ENCODE measurements around the gene PSMB8. TPM values are rescaled to one million over a fixed set of nuclear protein-coding genes. Genes with fewer than 3 reads are reported as not detected.

PSMB8 gene
- polyA plus RNA-seq, 1 donor (not counting 4 experiments of a cell fraction or from before 2014, with no cell fraction given): 63.4 TPM

- FAIRE-seq: no peak
- no peak overlapping the region for H3K4me2 ChIP-seq (ENCODE audit: control insufficient read depth, extremely low read depth, insufficient read depth, low read depth, low read length)
- H3K36me3 ChIP-seq (ENCODE audit: control insufficient read depth in 2 of 2, extremely low read depth in 1 of 2, insufficient read depth in 2 of 2, low read length in 2 of 2): peaks cover 4 to 15% of the 10 kb centered on the region in 2 experiments
- dilution Hi-C loops (cut with MboI; ENCODE audit: extremely low pct_ligation_motif_present, low sequenced_read_pairs): no loop called here
- no peak for DNase-seq (ENCODE audit: low read depth, low spot score)
- TF ChIP-seq CTCF (optimal IDR thresholded peaks at IDR 0.05 in 1 of 3, IDR thresholded peaks at IDR 0.05 in 1 of 3, conservative IDR thresholded peaks at IDR 0.05 in 1 of 3; ENCODE audit: extremely low read depth in 1 of 3, insufficient read depth in 2 of 3, low read length in 3 of 3): no peak
- TF ChIP-seq EZH2 (IDR thresholded peaks at IDR 0.05; ENCODE audit: low read length): no peak
- peaks cover 24% of the 10 kb centered on the region for H3K79me2 ChIP-seq (ENCODE audit: control insufficient read depth, insufficient read depth, low read length)
- peaks cover 28% of the 10 kb centered on the region for H3K4me1 ChIP-seq (ENCODE audit: control insufficient read depth, extremely low read depth, insufficient read depth, low read length)
- no peak overlapping the region for H3K4me3 ChIP-seq (ENCODE audit: control insufficient read depth in 2 of 3, extremely low read depth in 1 of 3, insufficient read depth in 2 of 3, low read depth in 1 of 3, low read length in 3 of 3)
- no peaks in the 10 kb centered on the region for H4K20me1 ChIP-seq (ENCODE audit: control insufficient read depth, extremely low read depth, insufficient read depth, low read length)
- no peaks in the 10 kb centered on the region for H3K27me3 ChIP-seq (ENCODE audit: control insufficient read depth, extremely low read depth, insufficient read depth, low read length)
- no peak overlapping the region for H3K27ac ChIP-seq (ENCODE audit: control insufficient read depth, insufficient read depth, low read length)
- no peak overlapping the region for H2AFZ ChIP-seq (ENCODE audit: control insufficient read depth, low read length)
- H3K9me3 ChIP-seq (ENCODE audit: control insufficient read depth, low read depth, low read length): no peaks in the 10 kb centered on the region
- no peak overlapping the region for H3K9ac ChIP-seq (ENCODE audit: control insufficient read depth, extremely low read depth, insufficient read depth, low read length)
- no peaks in the 10 kb centered on the region for H3K9me1 ChIP-seq (ENCODE audit: control insufficient read depth, extremely low read depth, insufficient read depth, low read length)
Measured at GRCh38 chr6:32839356-32839755, 4.5 kb downstream of the PSMB8 start.

- Histone ChIP-seq H4K20me1 (ENCODE audit: control insufficient read depth, extremely low read depth, insufficient read depth, low read length) (no peaks in the 10 kb centered on the region), H3K27ac (ENCODE audit: control insufficient read depth, insufficient read depth, low read length) (peak within 1 kb of the TSS; percentile 76), H3K79me2 (ENCODE audit: control insufficient read depth, insufficient read depth, low read length) (peaks cover 22% of the 10 kb centered on the region), H3K9me1 (ENCODE audit: control insufficient read depth, extremely low read depth, insufficient read depth, low read length) (no peaks in the 10 kb centered on the region), H3K4me1 (ENCODE audit: control insufficient read depth, extremely low read depth, insufficient read depth, low read length) (peaks cover 28% of the 10 kb centered on the region), H3K36me3 (ENCODE audit: control insufficient read depth in 2 of 2, extremely low read depth in 1 of 2, insufficient read depth in 2 of 2, low read length in 2 of 2) (peaks cover 4 to 15% of the 10 kb centered on the region in 2 experiments), H3K4me3 (ENCODE audit: control insufficient read depth in 2 of 3, extremely low read depth in 1 of 3, insufficient read depth in 2 of 3, low read depth in 1 of 3, low read length in 3 of 3) (peak within 1 kb of the TSS; percentile 67 to 86 (median 71)), H3K27me3 (ENCODE audit: control insufficient read depth, extremely low read depth, insufficient read depth, low read length) (no peaks in the 10 kb centered on the region), H3K9me3 (ENCODE audit: control insufficient read depth, low read depth, low read length) (no peaks in the 10 kb centered on the region), H3K9ac (ENCODE audit: control insufficient read depth, extremely low read depth, insufficient read depth, low read length) (peak within 1 kb of the TSS; percentile 81), H3K4me2 (ENCODE audit: control insufficient read depth, extremely low read depth, insufficient read depth, low read depth, low read length) (peak within 1 kb of the TSS; percentile 92), H2AFZ (ENCODE audit: control insufficient read depth, low read length) (peak within 1 kb of the TSS; percentile 95)
- TF ChIP-seq EZH2 (IDR thresholded peaks at IDR 0.05; ENCODE audit: low read length) (no peak), CTCF (optimal IDR thresholded peaks at IDR 0.05 in 1 of 3, IDR thresholded peaks at IDR 0.05 in 1 of 3, conservative IDR thresholded peaks at IDR 0.05 in 1 of 3; ENCODE audit: extremely low read depth in 1 of 3, insufficient read depth in 2 of 3, low read length in 3 of 3) (peak; percentile 89 to 96 (median 92))
- dilution Hi-C loops (cut with MboI; ENCODE audit: extremely low pct_ligation_motif_present, low sequenced_read_pairs): no loop called here
- peak; percentile 5 for FAIRE-seq
- DNase-seq (ENCODE audit: low read depth, low spot score): peak; percentile 58
Measured at GRCh38 chr6:32838114-32838958, 5.5 kb downstream of the PSMB8 start, which contains the start of gene TAP2. Gene TAP2, minus strand, starts transcription at chr6:32838739. Its CDS starts 506 bp downstream, at chr6:32838233.

Data from keratinocyte (primary cell).